ENCODE data around the gene ZRANB2.

- TF ChIP-seq CTCF (IDR thresholded peaks at IDR 0.05), result no peak
- no peak for TF ChIP-seq POLR2A (IDR thresholded peaks at IDR 0.05)
Measured at GRCh38 chr1:71014178-71014579, 66.7 kb downstream of the ZRANB2 start.

Measured in lower leg skin (tissue), 3 donors.